ENCODE data around the gene HPS1.

The HPS1 gene

DNA sequence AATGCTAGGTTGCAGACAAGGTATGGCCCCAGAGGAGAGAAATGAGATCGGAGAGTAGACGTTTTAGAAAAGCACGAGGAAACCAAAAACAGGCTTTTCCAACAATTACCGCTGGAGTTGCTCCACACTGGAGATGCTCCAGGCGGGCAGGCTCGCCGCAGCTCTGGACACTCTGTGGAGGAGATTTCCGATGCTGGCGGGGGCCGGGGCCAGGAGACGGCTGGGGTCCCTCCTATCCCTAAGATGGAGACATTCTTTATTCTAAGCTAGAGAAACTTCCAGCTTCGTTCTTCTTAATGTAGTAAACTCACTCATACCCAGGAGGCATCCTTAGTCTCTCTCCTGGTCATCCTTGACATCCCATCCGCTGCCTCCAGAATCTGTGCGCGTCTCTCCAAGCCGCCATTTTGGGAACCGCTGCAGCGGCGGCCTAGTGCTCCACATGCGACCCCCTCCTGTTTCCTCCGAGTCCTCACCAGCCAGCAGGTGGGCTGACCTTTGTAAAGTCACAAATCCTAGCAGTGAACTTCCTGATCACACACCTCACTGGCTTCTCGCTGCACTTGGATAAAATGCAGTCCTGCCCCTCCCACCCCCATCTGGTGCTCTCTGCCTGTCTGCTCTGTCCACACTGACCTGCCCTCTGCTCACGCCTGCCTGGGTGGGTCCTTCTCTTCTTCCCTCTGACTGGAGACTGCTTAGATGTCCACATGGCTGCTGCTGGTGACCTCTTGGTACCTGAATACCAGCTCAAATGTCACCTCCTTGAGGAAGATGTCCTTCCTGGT is 43.6 kb downstream of the HPS1 start:
- no peak for DNase-seq
- H3K4me3 ChIP-seq (ENCODE audit: low read depth, low read length) = no peak overlapping the region
- no peaks in the 10 kb centered on the region for H3K36me3 ChIP-seq
- H3K9me3 ChIP-seq (ENCODE audit: severe bottlenecking) = no peaks in the 10 kb centered on the region
- H3K27ac ChIP-seq = no peak overlapping the region
- no peaks in the 10 kb centered on the region for H3K27me3 ChIP-seq (ENCODE audit: insufficient read depth, low read depth, severe bottlenecking)
- TF ChIP-seq, protein P1, sequence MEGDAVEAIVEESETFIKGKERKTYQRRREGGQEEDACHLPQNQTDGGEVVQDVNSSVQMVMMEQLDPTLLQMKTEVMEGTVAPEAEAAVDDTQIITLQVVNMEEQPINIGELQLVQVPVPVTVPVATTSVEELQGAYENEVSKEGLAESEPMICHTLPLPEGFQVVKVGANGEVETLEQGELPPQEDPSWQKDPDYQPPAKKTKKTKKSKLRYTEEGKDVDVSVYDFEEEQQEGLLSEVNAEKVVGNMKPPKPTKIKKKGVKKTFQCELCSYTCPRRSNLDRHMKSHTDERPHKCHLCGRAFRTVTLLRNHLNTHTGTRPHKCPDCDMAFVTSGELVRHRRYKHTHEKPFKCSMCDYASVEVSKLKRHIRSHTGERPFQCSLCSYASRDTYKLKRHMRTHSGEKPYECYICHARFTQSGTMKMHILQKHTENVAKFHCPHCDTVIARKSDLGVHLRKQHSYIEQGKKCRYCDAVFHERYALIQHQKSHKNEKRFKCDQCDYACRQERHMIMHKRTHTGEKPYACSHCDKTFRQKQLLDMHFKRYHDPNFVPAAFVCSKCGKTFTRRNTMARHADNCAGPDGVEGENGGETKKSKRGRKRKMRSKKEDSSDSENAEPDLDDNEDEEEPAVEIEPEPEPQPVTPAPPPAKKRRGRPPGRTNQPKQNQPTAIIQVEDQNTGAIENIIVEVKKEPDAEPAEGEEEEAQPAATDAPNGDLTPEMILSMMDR (IDR thresholded peaks at IDR 0.05; ENCODE audit: low read depth, low read length) = no peak

DNA sequence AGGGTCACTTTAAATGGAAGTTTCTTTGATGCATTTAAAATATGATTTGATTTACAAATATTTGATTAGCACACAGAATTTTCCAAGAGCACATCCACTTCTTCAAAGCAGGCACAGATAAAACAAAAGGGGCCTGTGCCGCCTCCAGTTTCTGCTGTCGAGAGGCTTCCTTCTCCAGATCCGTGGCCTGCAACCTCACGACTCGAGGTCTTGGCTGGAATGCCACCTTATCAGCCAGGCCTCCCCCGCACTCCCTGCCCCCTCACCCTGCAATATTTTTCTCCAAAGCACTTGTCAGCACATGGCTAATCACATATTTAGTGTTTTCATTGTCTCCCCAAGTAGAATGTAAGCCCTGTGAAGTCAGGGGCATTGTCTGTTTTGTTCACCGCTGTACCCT is 44.3 kb downstream of the HPS1 start:
- Histone ChIP-seq H3K4me3 (ENCODE audit: low read depth, low read length) (no peak overlapping the region), H3K36me3 (no peaks in the 10 kb centered on the region), H3K27ac (no peak overlapping the region), H3K27me3 (ENCODE audit: insufficient read depth, low read depth, severe bottlenecking) (no peaks in the 10 kb centered on the region), H3K9me3 (ENCODE audit: severe bottlenecking) (no peaks in the 10 kb centered on the region)
- DNase-seq = no peak
- TF ChIP-seq, protein P1 (IDR thresholded peaks at IDR 0.05; ENCODE audit: low read depth, low read length) = no peak

DNA sequence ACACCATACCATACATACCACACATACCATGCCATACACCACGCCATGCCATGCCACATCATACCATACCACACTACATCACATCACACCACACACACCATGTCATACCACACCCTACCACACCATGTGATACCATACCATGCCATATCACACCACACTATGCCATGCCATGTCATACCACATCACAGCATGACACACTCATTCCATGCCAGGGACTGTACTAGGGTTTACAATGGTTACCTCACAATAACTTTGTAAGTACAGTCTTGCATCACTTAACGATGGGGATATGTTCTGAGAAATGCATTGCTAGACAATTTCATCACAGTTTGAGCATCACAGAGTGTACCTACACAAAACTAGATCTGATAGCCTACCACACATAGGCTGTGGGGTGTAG is 46.3 kb downstream of the HPS1 start:
- TF ChIP-seq, protein P1 (IDR thresholded peaks at IDR 0.05; ENCODE audit: low read depth, low read length) = no peak
- H3K36me3 ChIP-seq = no peaks in the 10 kb centered on the region
- H3K27me3 ChIP-seq (ENCODE audit: insufficient read depth, low read depth, severe bottlenecking) = no peaks in the 10 kb centered on the region
- no peak overlapping the region for H3K4me3 ChIP-seq (ENCODE audit: low read depth, low read length)
- H3K9me3 ChIP-seq (ENCODE audit: severe bottlenecking) = no peaks in the 10 kb centered on the region
- no peak overlapping the region for H3K27ac ChIP-seq
- DNase-seq = no peak

DNA sequence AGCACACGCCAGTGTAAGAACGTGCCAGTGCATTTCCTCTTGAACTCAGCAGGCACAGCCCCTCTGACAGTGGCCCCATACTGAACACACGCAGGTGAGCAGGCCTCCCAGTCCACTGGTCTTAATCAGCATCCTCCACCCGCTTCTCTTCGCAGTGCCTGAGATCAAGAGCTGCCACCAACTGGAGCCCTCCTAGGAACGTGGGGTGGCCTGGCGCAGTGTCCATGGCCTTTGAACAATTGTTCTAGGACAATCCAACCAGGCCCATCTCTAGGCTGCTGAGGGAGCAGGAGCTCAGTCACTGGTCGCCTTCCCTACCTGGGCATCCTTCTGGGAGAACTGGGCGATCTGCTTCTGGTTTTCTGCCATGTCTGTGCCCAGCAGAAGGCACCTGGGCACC is 47.0 kb downstream of the HPS1 start:
- TF ChIP-seq, protein P1 (IDR thresholded peaks at IDR 0.05; ENCODE audit: low read depth, low read length) = no peak
- H3K36me3 ChIP-seq = no peaks in the 10 kb centered on the region
- DNase-seq = no peak
- no peak overlapping the region for H3K4me3 ChIP-seq (ENCODE audit: low read depth, low read length)
- H3K27me3 ChIP-seq (ENCODE audit: insufficient read depth, low read depth, severe bottlenecking) = no peaks in the 10 kb centered on the region
- no peak overlapping the region for H3K27ac ChIP-seq
- no peaks in the 10 kb centered on the region for H3K9me3 ChIP-seq (ENCODE audit: severe bottlenecking)

DNA sequence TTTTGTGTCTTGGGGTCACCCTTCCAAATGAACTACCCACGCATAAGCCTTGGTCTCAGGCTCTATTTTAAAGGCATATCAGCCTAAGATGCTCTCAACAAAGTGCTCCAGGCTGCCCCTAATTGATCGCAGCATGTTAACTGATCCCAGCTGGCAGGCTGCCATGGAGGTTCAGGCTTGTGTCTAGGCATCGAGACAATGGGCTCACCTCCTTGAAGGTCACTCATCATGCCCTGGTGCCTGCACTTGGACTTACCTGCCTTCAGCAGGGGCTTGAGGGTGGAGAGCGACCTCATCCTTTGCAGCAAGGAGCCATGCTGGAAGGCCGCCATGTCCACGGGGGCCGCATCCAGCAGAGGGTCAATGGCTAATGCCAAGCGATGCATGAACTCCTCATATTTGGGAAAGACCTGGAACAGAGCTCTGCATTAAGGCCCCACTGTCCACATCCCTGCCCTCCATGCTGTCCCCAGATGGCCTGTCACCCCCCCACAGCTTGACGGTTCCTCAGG is 49.6 kb downstream of the HPS1 start:
- TF ChIP-seq, protein P1 (IDR thresholded peaks at IDR 0.05; ENCODE audit: low read depth, low read length) = no peak
- Histone ChIP-seq H3K27me3 (ENCODE audit: insufficient read depth, low read depth, severe bottlenecking) (no peaks in the 10 kb centered on the region), H3K4me3 (ENCODE audit: low read depth, low read length) (no peak overlapping the region), H3K27ac (no peak overlapping the region), H3K36me3 (no peaks in the 10 kb centered on the region), H3K9me3 (ENCODE audit: severe bottlenecking) (no peaks in the 10 kb centered on the region)
- DNase-seq = no peak

All from WERI-Rb-1 (cell line).